A549 (cell line): ENCODE data around the gene DNAJC24. TPM values are rescaled to one million over a fixed set of nuclear protein-coding genes. Genes with fewer than 3 reads are reported as not detected.

ENCODE experiments used
- ATAC-seq, 2 experiments: fragments of 200-7000 bp in 1 of 2; fragments of >200 bp in 1 of 2; cut with Nextera tagmentation in 1 of 2; cut with Tn5 transposase in 1 of 2; 3 replicates each; pipeline versions ENCODE4 v1.8.0 to v1.9.1; 2018 to 2020; ENCODE audit warnings: mild to moderate bottlenecking in 1 of 2, moderate library complexity in 1 of 2
- CTCF ChIA-PET: fragments of 300-600 bp; sonication (Branson Sonifier 250); formaldehyde crosslinking; extraction: SDS; loops from one replicate; lab custom pipeline; 2021; ENCODE audit warnings: antibody characterized with exemption, inconsistent platforms; lab: Yijun Ruan, JAX
- POLR2A ChIA-PET: fragments of 350-600 bp; formaldehyde crosslinking; extraction: SDS; loops from one replicate; lab custom pipeline; 2021; ENCODE audit warnings: antibody characterized with exemption, inconsistent platforms; lab: Yijun Ruan, JAX
- DNase-seq, 2 experiments: peaks; one replicate each; pipeline versions ENCODE4 v3.0.0 to v3.0.0-alpha.2; 2011 to 2016; ENCODE audit warnings: low read depth in 1 of 2, low spot score in 1 of 2
- FAIRE-seq: peaks from 2 replicates; lab custom pipeline; 2011; peaks lifted over from hg19 to GRCh38; lab: Jason Lieb, UNC
- H3K27ac ChIP-seq, 2 experiments: fragments of >200 bp; sonication (Bioruptor Twin); formaldehyde crosslinking; 3 replicates each; pipeline ENCODE4 v1.5.1; 2016 to 2017
- H3K4me1 ChIP-seq: fragments of >200 bp; sonication (Bioruptor Twin); formaldehyde crosslinking; 3 replicates; pipeline ENCODE4 v1.6.1; 2016
- H3K4me2 ChIP-seq: fragments of >200 bp; sonication (Bioruptor Twin); formaldehyde crosslinking; 3 replicates; pipeline ENCODE4 v1.6.1; 2016
- H3K4me3 ChIP-seq: fragments of >200 bp; sonication (Bioruptor Twin); formaldehyde crosslinking; 3 replicates; pipeline ENCODE4 v1.5.1; 2016
- H3K9me3 ChIP-seq: fragments of >200 bp; sonication (Bioruptor Twin); formaldehyde crosslinking; 3 replicates; pipeline ENCODE4 v1.6.1; 2016
- ATOH8 ChIP-seq: fragments of 250-450 bp; sonication (Bioruptor Pico); IDR thresholded peaks from 2 replicates; pipeline ENCODE4 v1.5.0; 2020; ENCODE audit warnings: low read depth, mild to moderate bottlenecking, moderate library complexity
- BCL3 ChIP-seq: fragments of >200 bp; sonication (Bioruptor Twin); formaldehyde crosslinking; IDR thresholded peaks from 3 replicates; pipeline ENCODE4 v1.6.1; 2016
- BHLHE40 ChIP-seq: IDR thresholded peaks from 2 replicates; pipeline ENCODE4 v1.6.1; 2012; ENCODE audit warnings: low read depth, low read length, inconsistent platforms
- CBX8 ChIP-seq: fragments of 200-600 bp; sonication (generic); IDR thresholded peaks from 2 replicates; pipeline ENCODE4 v1.6.1; 2016
- CEBPB ChIP-seq, 2 experiments: fragments of >200 bp in 1 of 2; sonication (Bioruptor Twin) in 1 of 2; formaldehyde crosslinking in 1 of 2; IDR thresholded peaks; 2 replicates each; pipeline ENCODE4 v1.6.1; 2012 to 2016
- FOSB ChIP-seq: fragments of 250-450 bp; sonication (Bioruptor Pico); IDR thresholded peaks from 2 replicates; pipeline ENCODE4 v1.5.0; 2020; ENCODE audit warnings: mild to moderate bottlenecking, moderate library complexity
- FOXS1 ChIP-seq: fragments of 250-450 bp; sonication (Bioruptor Pico); IDR thresholded peaks from 2 replicates; pipeline ENCODE4 v1.5.0; 2020; ENCODE audit warnings: mild to moderate bottlenecking, moderate library complexity
- HES2 ChIP-seq: fragments of >200 bp; sonication (Bioruptor Twin); formaldehyde crosslinking; IDR thresholded peaks from 2 replicates; pipeline ENCODE4 v1.6.1; 2016
- HOXB13 ChIP-seq: fragments of 250-450 bp; sonication (Bioruptor Pico); IDR thresholded peaks from 2 replicates; pipeline ENCODE4 v1.5.0; 2020; ENCODE audit warnings: low read depth, mild to moderate bottlenecking, moderate library complexity
- JUNB ChIP-seq: fragments of >200 bp; sonication (Bioruptor Twin); formaldehyde crosslinking; IDR thresholded peaks from 2 replicates; pipeline ENCODE4 v1.6.1; 2016
- MYC ChIP-seq: IDR thresholded peaks from 2 replicates; pipeline ENCODE4 v1.6.1; 2012; ENCODE audit warnings: mild to moderate bottlenecking, inconsistent platforms, low read length, improper control_type of control experiment, borderline replicate concordance
- RAD21 ChIP-seq, 2 experiments: fragments of >200 bp in 1 of 2; sonication (Bioruptor Twin) in 1 of 2; formaldehyde crosslinking in 1 of 2; IDR thresholded peaks in 1 of 2; conservative IDR thresholded peaks in 1 of 2; 2 replicates in 1 of 2; 3 replicates in 1 of 2; pipeline ENCODE4 v1.6.1; 2012 to 2018; ENCODE audit warnings: inconsistent platforms in 1 of 2
- REST ChIP-seq: fragments of 200-600 bp; sonication (generic); IDR thresholded peaks from 2 replicates; pipeline ENCODE4 v1.6.1; 2016; ENCODE audit warnings: antibody characterized with exemption, mild to moderate bottlenecking, moderate library complexity
- RFX5 ChIP-seq: fragments of 450-650 bp; IDR thresholded peaks from 2 replicates; pipeline ENCODE4 v1.7.1; 2014; ENCODE audit warnings: antibody characterized with exemption, mild to moderate bottlenecking, moderate library complexity
- SMC3 ChIP-seq: fragments of >200 bp; sonication (Bioruptor Twin); formaldehyde crosslinking; IDR thresholded peaks from 3 replicates; pipeline ENCODE4 v1.6.1; 2018; ENCODE audit warnings: inconsistent platforms
- SREBF2 ChIP-seq: fragments of 450-650 bp; IDR thresholded peaks from 2 replicates; pipeline ENCODE4 v1.6.1; 2014; ENCODE audit warnings: mild to moderate bottlenecking, moderate library complexity
- ZC3H11A ChIP-seq: fragments of 450-650 bp; IDR thresholded peaks from 2 replicates; pipeline ENCODE4 v1.6.1; 2014; ENCODE audit warnings: antibody characterized with exemption, mild to moderate bottlenecking
- ZNF302 ChIP-seq: fragments of 250-450 bp; sonication (Bioruptor Pico); IDR thresholded peaks from 2 replicates; pipeline ENCODE4 v1.9.0; 2021; ENCODE audit warnings: inconsistent platforms, mild to moderate bottlenecking, moderate library complexity
- WGBS: methylation state at CpG from one replicate; pipeline ENCODE4 v1.1.6; 2017; ENCODE audit errors: missing lambda C conversion rate; 5-methylcytosine and 5-hydroxymethylcytosine counted together
- polyA plus RNA-seq, 4 experiments: library from polyadenylated mRNA; depleted of rRNA in 3 of 4; stranded (reverse); fragments of >200 nt; fragmentation: RNase III in 1 of 4; extraction: RNeasy Plus Mini Kit Qiagen cat#74134 plus additional on column Dnase treatment in 1 of 4; gene quantifications; 2 replicates in 3 of 4; 3 replicates in 1 of 4; pipeline ENCODE4 v1.2.3, GENCODE V29; 2011 to 2017
- TF ChIP-seq, protein P1 (sequence below): fragments of >200 bp; sonication (Bioruptor Twin); formaldehyde crosslinking; IDR thresholded peaks from 3 replicates; pipeline ENCODE4 v1.5.1; 2016

The DNAJC24 gene
- polyA plus RNA-seq, 2 of the 4 experiments (the other 2 are of a cell fraction) = 18.4 to 31.8 TPM

DNA sequence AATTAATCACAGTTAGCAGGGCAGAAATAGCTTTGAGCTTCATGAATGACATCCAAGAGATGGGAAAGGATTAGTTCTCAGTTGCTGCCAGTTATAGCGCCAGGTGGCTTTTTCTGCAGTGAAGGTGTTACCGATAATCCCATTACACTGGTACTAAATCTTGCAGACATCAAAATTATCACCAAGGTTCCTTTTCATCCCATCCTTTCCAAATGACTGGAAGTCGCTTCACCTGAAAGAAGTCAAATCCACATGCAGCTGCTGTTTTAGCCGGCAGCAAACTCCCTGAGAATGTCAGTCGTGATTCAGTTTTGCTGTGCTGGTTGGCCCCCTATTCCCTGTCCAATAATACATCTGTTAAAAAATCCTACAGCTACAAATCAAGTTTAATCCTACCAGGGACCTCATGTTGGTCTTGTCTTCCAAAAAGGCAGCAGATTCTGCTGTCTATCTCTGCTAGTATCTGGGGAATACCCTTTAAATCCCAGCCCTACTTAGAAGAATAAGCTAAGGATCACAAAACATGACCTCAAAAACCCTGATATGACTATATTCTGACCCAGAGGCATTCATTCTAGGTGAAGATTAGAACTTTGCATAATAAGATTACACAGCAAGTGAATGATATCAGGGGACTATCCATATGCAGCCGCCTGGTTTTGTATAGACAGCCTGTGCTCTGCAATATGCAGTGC is 108.0 kb downstream of the DNAJC24 start:
- H3K9me3 ChIP-seq = no peaks in the 10 kb centered on the region
- no peak for ATAC-seq
- no peaks in the 10 kb centered on the region for H3K4me1 ChIP-seq
- H3K4me3 ChIP-seq = no peak overlapping the region
- ChIA-PET CTCF (interaction anchor here (1.3 to 1.4 kb wide), 2 partner anchors 10 kb away, joined by 3 to 4 read pairs; no protein-coding TSS in a partner anchor), POLR2A (no interaction called here)
- TF ChIP-seq SMC3 = no peak
- H3K4me2 ChIP-seq = no peak overlapping the region
- FAIRE-seq = no peak
- DNase-seq = no peak
- WGBS = 91% methylated on average over 6 of the region's 6 CpGs
- no peak overlapping the region for H3K27ac ChIP-seq

GRCh38 chr11:31478223-31478590 is 108.5 kb downstream of the DNAJC24 start:
- Histone ChIP-seq H3K27ac (no peak overlapping the region), H3K4me3 (no peak overlapping the region), H3K4me1 (no peaks in the 10 kb centered on the region), H3K4me2 (no peak overlapping the region), H3K9me3 (no peaks in the 10 kb centered on the region)
- ChIA-PET POLR2A (no interaction called here), CTCF (interaction anchor here (1.3 to 1.4 kb wide), 2 partner anchors 9 to 11 kb away, joined by 3 to 4 read pairs; no protein-coding TSS in a partner anchor)
- FAIRE-seq (no peak), DNase-seq (no peak), ATAC-seq (no peak)
- TF ChIP-seq SMC3 (no peak), RFX5 (no peak), SREBF2 (no peak), CBX8 (no peak), ZC3H11A (no peak), FOSB (CRISPR knock-in tag) (no peak), HOXB13 (no peak), REST (no peak), ATOH8 (CRISPR knock-in tag) (no peak), BHLHE40 (no peak), HES2 (no peak), CEBPB (IDR thresholded peaks at IDR 0.05) (no peak), RAD21 (conservative IDR thresholded peaks at IDR 0.05 in 1 of 2, IDR thresholded peaks at IDR 0.05 in 1 of 2) (no peak), FOXS1 (CRISPR knock-in tag) (no peak), ZNF302 (no peak), MYC (no peak), BCL3 (no peak), JUNB (no peak)
- TF ChIP-seq, protein P1, sequence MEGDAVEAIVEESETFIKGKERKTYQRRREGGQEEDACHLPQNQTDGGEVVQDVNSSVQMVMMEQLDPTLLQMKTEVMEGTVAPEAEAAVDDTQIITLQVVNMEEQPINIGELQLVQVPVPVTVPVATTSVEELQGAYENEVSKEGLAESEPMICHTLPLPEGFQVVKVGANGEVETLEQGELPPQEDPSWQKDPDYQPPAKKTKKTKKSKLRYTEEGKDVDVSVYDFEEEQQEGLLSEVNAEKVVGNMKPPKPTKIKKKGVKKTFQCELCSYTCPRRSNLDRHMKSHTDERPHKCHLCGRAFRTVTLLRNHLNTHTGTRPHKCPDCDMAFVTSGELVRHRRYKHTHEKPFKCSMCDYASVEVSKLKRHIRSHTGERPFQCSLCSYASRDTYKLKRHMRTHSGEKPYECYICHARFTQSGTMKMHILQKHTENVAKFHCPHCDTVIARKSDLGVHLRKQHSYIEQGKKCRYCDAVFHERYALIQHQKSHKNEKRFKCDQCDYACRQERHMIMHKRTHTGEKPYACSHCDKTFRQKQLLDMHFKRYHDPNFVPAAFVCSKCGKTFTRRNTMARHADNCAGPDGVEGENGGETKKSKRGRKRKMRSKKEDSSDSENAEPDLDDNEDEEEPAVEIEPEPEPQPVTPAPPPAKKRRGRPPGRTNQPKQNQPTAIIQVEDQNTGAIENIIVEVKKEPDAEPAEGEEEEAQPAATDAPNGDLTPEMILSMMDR = no peak
- 86% methylated on average over 2 of the region's 2 CpGs for WGBS
